ENCODE measurements around the gene FBXL19. TPM values are rescaled to one million over a fixed set of nuclear protein-coding genes. Genes with fewer than 3 reads are reported as not detected.

Gene FBXL19
- total and polyA plus RNA-seq, 9 of the 15 experiments (the other 6 are each of a cell fraction or from before 2014, with no cell fraction given), result 0.13 to 48.0 (median 13.5) TPM; not detected in 1

DNA sequence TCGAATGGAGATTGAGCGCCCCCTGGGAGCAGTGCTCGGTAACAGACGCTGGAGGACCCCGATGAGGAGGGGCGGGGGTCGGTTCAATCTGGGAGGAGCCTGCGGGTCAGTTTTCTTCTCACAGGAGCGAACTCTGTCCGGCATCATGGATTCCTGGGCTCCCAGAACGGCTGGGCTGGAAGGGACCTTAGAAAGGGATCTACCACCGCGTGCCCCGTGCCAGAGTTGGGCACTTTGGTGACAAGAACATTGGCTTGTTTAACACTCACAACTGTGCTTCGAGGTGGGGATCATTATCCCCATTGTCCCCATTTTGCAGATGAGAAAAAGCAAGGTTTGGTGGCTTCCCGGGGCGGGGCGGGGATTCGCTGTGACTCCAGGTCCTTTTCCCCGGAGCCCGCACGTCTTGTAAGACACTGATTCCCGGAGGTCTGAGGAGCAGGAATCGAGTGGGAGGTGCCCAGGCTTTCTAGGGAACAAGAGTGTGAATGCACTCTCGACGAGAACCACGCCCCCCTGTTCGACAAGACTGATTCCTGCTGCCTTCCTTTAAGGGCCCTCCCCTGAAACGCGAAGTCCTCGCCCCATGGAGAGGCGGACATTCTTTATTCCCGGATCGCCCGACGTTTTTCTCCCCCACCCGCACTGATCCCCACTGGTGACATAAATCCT, 1.5 kb upstream of the FBXL19 start (continued):
- no peak for TF ChIP-seq IRF1 (CRISPR knock-in tag; IDR thresholded peaks at IDR 0.05; ENCODE audit: borderline replicate concordance)
- no peak for TF ChIP-seq TAF7 (tag; IDR thresholded peaks at IDR 0.05)
- TF ChIP-seq NCOR1 (IDR thresholded peaks at IDR 0.05), result no peak
- no peak for TF ChIP-seq ETV1 (tag; conservative IDR thresholded peaks at IDR 0.05; ENCODE audit: low read depth)
- peak; percentile 62 for TF ChIP-seq ZBTB2 (IDR thresholded peaks at IDR 0.05)
- peak; percentile 29; the same call in 1 of the 2 replicates for TF ChIP-seq ZNF445 (CRISPR knock-in tag; IDR thresholded peaks at IDR 0.05; ENCODE audit: low read depth)
- no peak for TF ChIP-seq NFE2 (IDR thresholded peaks at IDR 0.05; ENCODE audit: low read depth)
- TF ChIP-seq E2F3 (CRISPR knock-in tag; IDR thresholded peaks at IDR 0.05), result 0 out of 2 replicates have a peak, but pooled peaks have one; percentile 34
- no peak for TF ChIP-seq FOXM1 (IDR thresholded peaks at IDR 0.05; ENCODE audit: low read depth)
- TF ChIP-seq FOXM1 (CRISPR knock-in tag; IDR thresholded peaks at IDR 0.05; ENCODE audit: low read depth), result no peak
- no peak for TF ChIP-seq JUNB (CRISPR knock-in tag; conservative IDR thresholded peaks at IDR 0.05)
- TF ChIP-seq MTF1 (CRISPR knock-in tag; IDR thresholded peaks at IDR 0.05; ENCODE audit: borderline replicate concordance), result no peak
- 0 out of 2 replicates have a peak, but pooled peaks have one; percentile 42 for TF ChIP-seq ARID2 (IDR thresholded peaks at IDR 0.05)
- TF ChIP-seq ZNF444 (CRISPR knock-in tag; IDR thresholded peaks at IDR 0.05), result no peak
- no peak for TF ChIP-seq PHF20 (IDR thresholded peaks at IDR 0.05; ENCODE audit: partially characterized antibody)
- TF ChIP-seq DPF2 (IDR thresholded peaks at IDR 0.05), result 0 out of 2 replicates have a peak, but pooled peaks have one; percentile 49
- TF ChIP-seq TEAD2 (tag; IDR thresholded peaks at IDR 0.05), result no peak
- TF ChIP-seq, protein P1, sequence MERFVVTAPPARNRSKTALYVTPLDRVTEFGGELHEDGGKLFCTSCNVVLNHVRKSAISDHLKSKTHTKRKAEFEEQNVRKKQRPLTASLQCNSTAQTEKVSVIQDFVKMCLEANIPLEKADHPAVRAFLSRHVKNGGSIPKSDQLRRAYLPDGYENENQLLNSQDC (CRISPR knock-in tag; IDR thresholded peaks at IDR 0.05), result no peak
- peak; percentile 69 for TF ChIP-seq SAP30 (IDR thresholded peaks at IDR 0.05; ENCODE audit: borderline replicate concordance, insufficient read depth, low read depth, low read length, poor library complexity, severe bottlenecking)
- TF ChIP-seq SMAD1 (IDR thresholded peaks at IDR 0.05; ENCODE audit: low read depth, low read length, partially characterized antibody), result no peak
- no peak for TF ChIP-seq HNRNPK (IDR thresholded peaks at IDR 0.05; ENCODE audit: low read depth, low read length, poor library complexity, severe bottlenecking)
- TF ChIP-seq PHTF2 (CRISPR knock-in tag; IDR thresholded peaks at IDR 0.05), result no peak
- no peak for TF ChIP-seq PKNOX1 (IDR thresholded peaks at IDR 0.05)
- no peak for TF ChIP-seq ZKSCAN8 (CRISPR knock-in tag; IDR thresholded peaks at IDR 0.05)
- TF ChIP-seq FOXK2 (conservative IDR thresholded peaks at IDR 0.05 in 1 of 2, IDR thresholded peaks at IDR 0.05 in 1 of 2; ENCODE audit: low read depth in 2 of 2), result no peak
- no peak for TF ChIP-seq GATAD2A (IDR thresholded peaks at IDR 0.05)

Data from K562 (cell line).